ENCODE data around the gene NCOA3. TPM values are rescaled to one million over a fixed set of nuclear protein-coding genes. Genes with fewer than 3 reads are reported as not detected.

NCOA3 gene
- total and polyA plus RNA-seq, 10 of the 15 experiments (the other 5 are each of a cell fraction or from before 2014, with no cell fraction given) = 16.9 to 96.2 (median 73.6) TPM

- no peak for FAIRE-seq
- RAD21 ChIA-PET (ENCODE audit: unreplicated experiment) = no interaction called here
- H3K4me1 ChIP-seq (ENCODE audit: control insufficient read depth, insufficient read depth, low read length) = no peaks in the 10 kb centered on the region
- no peaks in the 10 kb centered on the region for H3K79me2 ChIP-seq (ENCODE audit: control insufficient read depth, insufficient read depth, low read length)
- WGBS (ENCODE audit: insufficient coverage, insufficient replicate concordance, low lambda C conversion rate, missing lambda C conversion rate) = 98% methylated on average over 6 of the region's 6 CpGs
- no peaks in the 10 kb centered on the region for H3K9me3 ChIP-seq (replicated peaks; ENCODE audit: control insufficient read depth, insufficient read depth, low read length)
- H4K20me1 ChIP-seq (ENCODE audit: control insufficient read depth, insufficient read depth) = no peaks in the 10 kb centered on the region
- ATAC-seq = no peak
- no peak overlapping the region for H3K9ac ChIP-seq (ENCODE audit: control insufficient read depth, insufficient read depth, low read length)
- H3K4me2 ChIP-seq (ENCODE audit: control insufficient read depth, insufficient read depth) = no peak overlapping the region
- DNase-seq (ENCODE audit: low read depth, low spot score) = no peak
- CTCF ChIA-PET = interaction anchor here (1.3 to 1.5 kb wide), 2 partner anchors 13 to 15 kb away, joined by 5 to 6 read pairs; no protein-coding TSS in a partner anchor
- no peak overlapping the region for H3K27ac ChIP-seq (ENCODE audit: control insufficient read depth, insufficient read depth)
- no TSS peak for BruUV-seq (replicated peaks)
- peaks cover 29 to 64% of the 10 kb centered on the region in 2 experiments for H3K36me3 ChIP-seq (ENCODE audit: control insufficient read depth in 2 of 2, insufficient read depth in 2 of 2, low read length in 1 of 2)
- in situ Hi-C loops (cut with MboI) = no loop called here
- H3K27me3 ChIP-seq (replicated peaks in 1 of 2; ENCODE audit: control insufficient read depth in 2 of 2, insufficient read depth in 2 of 2, low read length in 1 of 2) = no peaks in the 10 kb centered on the region
- no peak overlapping the region for H3K4me3 ChIP-seq
- SMC1A ChIA-PET (ENCODE audit: uncharacterized antibody, unreplicated experiment) = interaction anchor here (1.4 kb wide), 1 partner anchor 11 kb away, joined by 8 read pairs; no protein-coding TSS in a partner anchor
- POLR2A ChIA-PET = interaction anchor here (0.5 kb wide), 1 partner anchor 140 kb away, joined by 3 read pairs; no protein-coding TSS in a partner anchor
- no peak for TF ChIP-seq KLF5 (IDR thresholded peaks at IDR 0.05; ENCODE audit: partially characterized antibody)
- TF ChIP-seq ZNF207 (IDR thresholded peaks at IDR 0.05; ENCODE audit: borderline replicate concordance) = no peak
- no peak for TF ChIP-seq BRCA1 (IDR thresholded peaks at IDR 0.05; ENCODE audit: low read depth, low read length)
- TF ChIP-seq MXI1 (IDR thresholded peaks at IDR 0.05; ENCODE audit: low read depth, low read length) = no peak
- no peak for TF ChIP-seq IKZF1 (conservative IDR thresholded peaks at IDR 0.05)
- TF ChIP-seq BCLAF1 (IDR thresholded peaks at IDR 0.05) = no peak
- TF ChIP-seq, protein P1, sequence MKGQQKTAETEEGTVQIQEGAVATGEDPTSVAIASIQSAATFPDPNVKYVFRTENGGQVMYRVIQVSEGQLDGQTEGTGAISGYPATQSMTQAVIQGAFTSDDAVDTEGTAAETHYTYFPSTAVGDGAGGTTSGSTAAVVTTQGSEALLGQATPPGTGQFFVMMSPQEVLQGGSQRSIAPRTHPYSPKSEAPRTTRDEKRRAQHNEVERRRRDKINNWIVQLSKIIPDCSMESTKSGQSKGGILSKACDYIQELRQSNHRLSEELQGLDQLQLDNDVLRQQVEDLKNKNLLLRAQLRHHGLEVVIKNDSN (IDR thresholded peaks at IDR 0.05; ENCODE audit: borderline replicate concordance, extremely low read length, insufficient read depth, low read depth, low read length) = no peak
- no peak for TF ChIP-seq MTA2 (IDR thresholded peaks at IDR 0.05; ENCODE audit: low read depth)
- TF ChIP-seq EED (IDR thresholded peaks at IDR 0.05; ENCODE audit: low read depth) = no peak
- intact Hi-C loops (cut with micrococcal nuclease; ENCODE audit: unreplicated experiment) = no loop called here
- H2AFZ ChIP-seq (ENCODE audit: control insufficient read depth, low read depth, low read length) = no peak overlapping the region
Measured at GRCh38 chr20:47648943-47649342, 147.3 kb downstream of the NCOA3 start.

All from GM12878 (cell line).